Fibroblast of pulmonary artery (primary cell): ENCODE results near the gene HOXB4.
A peak's percentile ranks its signal among the peaks of the same experiment; 100 is the strongest.

ENCODE experiments used
- DNase-seq: peaks from one replicate; pipeline ENCODE4 v3.0.0-alpha.2; 2010; ENCODE audit warnings: low read depth
- H3K4me3 ChIP-seq: replicated peaks from 2 replicates; pipeline ENCODE4 v1.5.1; 2011; ENCODE audit warnings: low read depth, mild to moderate bottlenecking, control low read depth, low read length, moderate library complexity
- TF ChIP-seq, protein P1 (sequence below): IDR thresholded peaks from 2 replicates; pipeline ENCODE4 v1.5.1; 2011; ENCODE audit warnings: mild to moderate bottlenecking, control low read depth, low read length, inconsistent platforms; ENCODE audit errors: missing control alignments

Gene HOXB4

DNA sequence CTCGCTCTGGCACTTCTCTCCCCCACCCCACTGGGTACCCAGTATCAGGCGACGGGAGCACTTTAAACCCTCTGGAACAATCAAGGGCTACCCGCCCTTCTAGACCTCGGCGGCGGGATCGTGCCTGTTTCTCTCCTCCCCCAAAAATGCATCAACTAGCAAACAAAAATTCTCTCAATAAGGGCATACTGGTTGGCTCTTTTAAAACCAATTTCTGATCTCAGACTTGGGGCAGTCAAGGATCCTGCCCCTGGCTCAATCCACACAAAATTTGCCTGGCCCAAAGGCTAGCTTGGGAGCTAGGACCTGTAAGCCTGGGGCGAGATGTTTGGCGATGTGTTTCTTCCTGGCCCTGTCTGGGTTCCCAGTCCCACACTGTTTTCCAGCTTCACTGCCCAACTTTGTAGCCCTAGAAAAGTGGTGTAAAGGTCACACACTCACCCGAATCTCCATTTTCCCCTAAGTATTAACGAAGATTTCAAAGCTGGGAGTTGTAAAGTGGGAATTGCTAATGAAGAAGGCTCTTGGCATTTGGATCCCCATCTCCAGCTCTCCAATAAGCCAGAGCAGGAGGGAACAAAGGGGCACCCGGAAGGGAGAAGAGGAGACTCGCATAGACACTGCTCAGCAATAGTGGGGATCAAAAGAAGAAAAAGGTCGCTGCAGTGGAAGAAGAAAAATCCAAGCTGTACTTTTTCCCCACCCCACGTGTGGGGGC is 18.9 kb downstream of the HOXB4 start:
- no peak for DNase-seq
- TF ChIP-seq, protein P1, sequence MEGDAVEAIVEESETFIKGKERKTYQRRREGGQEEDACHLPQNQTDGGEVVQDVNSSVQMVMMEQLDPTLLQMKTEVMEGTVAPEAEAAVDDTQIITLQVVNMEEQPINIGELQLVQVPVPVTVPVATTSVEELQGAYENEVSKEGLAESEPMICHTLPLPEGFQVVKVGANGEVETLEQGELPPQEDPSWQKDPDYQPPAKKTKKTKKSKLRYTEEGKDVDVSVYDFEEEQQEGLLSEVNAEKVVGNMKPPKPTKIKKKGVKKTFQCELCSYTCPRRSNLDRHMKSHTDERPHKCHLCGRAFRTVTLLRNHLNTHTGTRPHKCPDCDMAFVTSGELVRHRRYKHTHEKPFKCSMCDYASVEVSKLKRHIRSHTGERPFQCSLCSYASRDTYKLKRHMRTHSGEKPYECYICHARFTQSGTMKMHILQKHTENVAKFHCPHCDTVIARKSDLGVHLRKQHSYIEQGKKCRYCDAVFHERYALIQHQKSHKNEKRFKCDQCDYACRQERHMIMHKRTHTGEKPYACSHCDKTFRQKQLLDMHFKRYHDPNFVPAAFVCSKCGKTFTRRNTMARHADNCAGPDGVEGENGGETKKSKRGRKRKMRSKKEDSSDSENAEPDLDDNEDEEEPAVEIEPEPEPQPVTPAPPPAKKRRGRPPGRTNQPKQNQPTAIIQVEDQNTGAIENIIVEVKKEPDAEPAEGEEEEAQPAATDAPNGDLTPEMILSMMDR, result no peak
- no peak overlapping the region for H3K4me3 ChIP-seq

DNA sequence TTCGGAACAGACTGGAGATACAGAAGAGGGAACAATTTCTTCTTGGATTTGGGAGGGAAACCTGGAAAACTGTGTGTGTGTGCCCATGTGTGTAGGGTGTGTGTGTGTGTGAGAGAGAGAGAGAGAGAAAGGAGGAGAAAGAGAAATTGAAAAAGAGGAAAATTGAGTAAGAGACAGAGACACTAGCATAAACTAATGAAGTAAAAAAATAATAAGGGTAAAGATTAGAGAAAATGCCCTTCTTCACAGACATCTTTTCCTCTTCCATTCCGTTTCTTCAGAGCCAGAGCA is 19.4 kb downstream of the HOXB4 start:
- no peak for DNase-seq
- no peak overlapping the region for H3K4me3 ChIP-seq
- TF ChIP-seq, protein P1, result no peak

DNA sequence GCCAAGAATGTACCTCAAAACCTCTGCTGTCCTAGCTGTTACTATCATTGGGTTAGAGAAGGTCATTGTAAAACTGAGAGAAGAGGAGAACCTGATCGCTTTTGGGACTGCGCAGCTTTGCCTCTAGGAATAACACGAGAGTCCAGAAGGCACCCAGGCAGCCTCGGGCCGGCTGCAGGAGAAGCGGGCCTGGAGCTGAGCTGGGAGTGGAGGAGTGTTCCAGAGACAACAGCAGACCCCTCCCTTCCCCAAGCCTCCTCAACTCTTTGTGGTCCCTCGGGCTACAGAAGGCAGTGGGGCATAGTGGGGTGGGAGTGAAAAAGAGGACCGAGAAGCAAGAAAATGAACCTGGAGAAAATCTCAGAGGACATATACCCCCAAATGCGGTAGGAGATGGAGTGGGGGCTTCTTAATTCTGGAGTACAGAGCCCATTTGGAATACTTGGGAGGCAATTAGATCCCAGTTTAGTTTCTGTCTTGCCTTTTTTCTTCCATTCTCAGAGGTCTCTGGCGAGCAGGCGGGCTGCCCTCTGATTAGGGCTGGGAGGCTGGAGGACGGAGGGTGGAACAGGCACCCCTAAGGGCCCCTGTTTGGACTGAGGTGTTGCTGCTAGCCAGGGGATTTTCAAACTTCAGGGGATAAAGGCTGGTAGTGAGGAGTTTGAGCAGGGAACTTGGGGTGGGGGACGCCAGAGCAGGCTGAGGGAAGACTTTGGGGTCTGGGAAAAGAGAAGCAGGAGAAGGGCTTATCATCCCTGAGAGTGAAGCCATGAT is 19.9 kb downstream of the HOXB4 start:
- DNase-seq, result no peak
- TF ChIP-seq, protein P1, result no peak
- H3K4me3 ChIP-seq, result no peak overlapping the region

DNA sequence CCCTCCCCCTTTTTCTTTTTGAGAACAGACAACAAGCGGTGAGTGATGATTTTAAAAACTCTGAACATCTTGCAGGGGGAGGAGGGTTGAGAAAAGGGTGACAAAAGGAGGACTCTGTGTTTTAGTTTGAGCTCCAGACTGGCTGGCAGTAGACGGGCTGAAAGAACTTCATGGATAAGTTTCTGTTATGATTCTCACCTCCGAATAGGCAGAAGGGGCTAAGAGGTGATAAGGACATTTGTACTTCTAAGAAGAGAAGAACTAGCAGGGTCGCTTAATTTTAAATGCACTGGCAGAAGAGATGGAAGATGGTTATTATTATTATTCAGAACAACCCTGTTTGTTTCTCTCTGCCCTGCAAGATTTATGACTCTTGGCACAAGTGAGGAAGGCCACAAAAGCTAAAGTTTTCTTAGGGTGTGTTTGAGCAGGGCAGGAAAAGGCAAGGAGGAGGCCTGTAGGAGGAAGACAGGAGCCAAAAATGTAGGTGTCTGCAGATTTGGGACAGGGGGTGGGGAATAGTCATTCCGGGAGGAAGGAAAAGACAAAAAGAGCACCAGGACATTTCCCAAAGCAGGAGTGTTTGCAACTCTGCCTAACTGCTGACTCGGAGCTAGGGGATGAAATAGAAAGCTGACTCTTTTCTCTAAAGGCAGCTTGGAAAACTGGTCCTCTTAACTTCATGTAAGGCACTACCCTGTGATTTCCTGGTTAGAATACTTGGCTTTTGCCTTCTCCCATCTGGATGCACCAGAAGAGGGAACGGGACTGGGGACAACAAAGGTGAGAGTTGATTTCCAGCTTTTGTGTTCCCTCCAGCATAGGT is 21.4 kb downstream of the HOXB4 start:
- DNase-seq, result no peak
- no peak overlapping the region for H3K4me3 ChIP-seq
- TF ChIP-seq, protein P1, result no peak

DNA sequence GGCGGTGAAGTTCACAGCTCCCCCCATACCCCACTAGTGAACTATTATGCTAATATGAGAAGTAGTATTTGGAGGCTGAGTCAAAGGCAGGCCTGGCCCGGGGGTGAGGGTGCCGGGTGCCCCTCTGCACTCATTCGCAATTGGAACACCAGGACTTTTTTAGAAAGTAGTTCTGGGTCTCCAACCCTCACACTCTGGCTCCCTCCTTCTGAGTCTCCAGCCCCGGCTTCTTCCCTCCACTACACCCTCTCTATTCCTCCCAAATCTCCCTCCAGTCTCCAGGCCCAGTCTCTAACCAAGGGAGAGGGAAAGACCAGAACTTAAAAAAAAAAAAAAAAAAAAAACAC is 21.9 kb downstream of the HOXB4 start:
- H3K4me3 ChIP-seq, result no peak overlapping the region
- DNase-seq, result no peak
- TF ChIP-seq, protein P1, result no peak

DNA sequence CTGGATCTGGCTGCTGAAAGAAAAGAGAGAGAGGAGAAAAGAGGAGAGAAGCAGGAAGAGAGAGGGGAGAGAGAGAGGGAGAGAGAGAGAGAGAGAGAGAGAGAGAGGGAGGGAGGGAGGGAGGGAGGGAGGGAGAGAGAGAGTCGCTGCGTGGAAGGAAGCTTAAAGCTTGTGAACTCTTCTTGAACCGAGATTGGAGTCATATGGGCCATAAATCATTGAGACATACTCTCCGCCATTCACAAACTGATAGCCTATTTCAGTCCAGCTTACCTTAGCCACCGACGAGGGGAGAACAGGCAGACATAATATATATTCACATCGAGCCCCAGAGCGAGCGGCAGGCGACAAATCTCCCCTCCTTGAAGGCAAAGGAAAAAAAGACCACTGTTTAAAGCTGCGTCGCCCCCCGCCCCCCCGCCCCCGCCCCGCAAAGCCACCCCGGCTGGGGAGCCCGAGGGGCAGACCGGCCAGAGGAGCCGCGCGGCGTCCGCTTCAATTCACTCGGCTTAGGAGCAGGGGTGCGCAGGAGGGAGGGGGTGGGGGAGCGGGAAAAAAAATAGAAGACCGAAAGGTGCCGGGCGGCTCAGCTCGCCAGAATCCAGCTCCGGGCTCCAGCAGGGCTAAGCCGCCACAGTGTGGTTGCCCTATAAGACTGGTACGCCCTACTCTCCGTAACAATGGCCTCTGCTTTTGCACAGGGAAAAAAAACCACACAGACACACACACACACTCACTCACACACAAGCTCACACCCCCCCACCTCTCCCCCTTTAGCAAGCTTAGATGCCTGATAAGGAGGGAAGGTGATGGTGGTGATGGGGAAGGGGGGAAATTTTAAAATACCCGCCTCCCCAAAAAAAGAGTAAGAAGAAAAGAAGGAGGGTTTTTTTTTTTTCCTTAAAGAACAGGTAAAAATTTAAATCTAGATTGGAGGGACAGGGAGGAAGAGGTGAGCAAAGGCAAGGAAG is 22.6 kb downstream of the HOXB4 start:
- peak overlapping the region; percentile 43 for H3K4me3 ChIP-seq
- DNase-seq, result peak; percentile 86
- TF ChIP-seq, protein P1, result no peak
